RWPE1 (cell line): ENCODE results near the gene ZNF746.

Experiments used
- CTCF ChIA-PET: fragments of 350-600 bp; sonication (Branson Sonifier 250); formaldehyde crosslinking; extraction: SDS; loops from one replicate; lab custom pipeline; 2021; lab: Yijun Ruan, JAX
- POLR2A ChIA-PET: fragments of 400-600 bp; formaldehyde crosslinking; extraction: SDS; loops from one replicate; lab custom pipeline; 2020; ENCODE audit warnings: antibody characterized with exemption; ENCODE audit not compliant: low non-redundant PET; lab: Yijun Ruan, JAX
- DNase-seq: peaks from one replicate; pipeline ENCODE4 v3.0.0; 2012; ENCODE audit warnings: low spot score
- H3K27ac ChIP-seq: fragments of 450-650 bp; 2 replicates; pipeline ENCODE4 v1.5.1; 2017
- CTCF ChIP-seq: fragments of 450-650 bp; conservative IDR thresholded peaks from 2 replicates; pipeline ENCODE4 v1.5.1; 2017; ENCODE audit warnings: low read depth, mild to moderate bottlenecking

Gene ZNF746

GRCh38 chr7:149457766-149458165, 39.8 kb downstream of the ZNF746 start:
- H3K27ac ChIP-seq, result no peak overlapping the region
- no peak for DNase-seq
- CTCF ChIA-PET, result no interaction called here
- POLR2A ChIA-PET, result no interaction called here
- no peak for TF ChIP-seq CTCF

GRCh38 chr7:149456506-149457421, 40.8 kb downstream of the ZNF746 start:
- TF ChIP-seq CTCF, result no peak
- ChIA-PET CTCF (no interaction called here), POLR2A (no interaction called here)
- no peak overlapping the region for H3K27ac ChIP-seq
- no peak for DNase-seq

- DNase-seq, result no peak
- no peak overlapping the region for H3K27ac ChIP-seq
- ChIA-PET CTCF (no interaction called here), POLR2A (no interaction called here)
- no peak for TF ChIP-seq CTCF
Observed at GRCh38 chr7:149455175-149455950, 42.2 kb downstream of the ZNF746 start.

GRCh38 chr7:149454750-149455149, 42.9 kb downstream of the ZNF746 start:
- no peak for TF ChIP-seq CTCF
- POLR2A ChIA-PET, result no interaction called here
- CTCF ChIA-PET, result no interaction called here
- no peak for DNase-seq
- no peak overlapping the region for H3K27ac ChIP-seq

GRCh38 chr7:149454006-149454405, 43.6 kb downstream of the ZNF746 start:
- TF ChIP-seq CTCF, result no peak
- ChIA-PET CTCF (interaction anchor here (0.6 kb wide), 1 partner anchor 298 kb away, joined by 4 read pairs; no protein-coding TSS in a partner anchor), POLR2A (no interaction called here)
- H3K27ac ChIP-seq, result no peak overlapping the region
- DNase-seq, result no peak

GRCh38 chr7:149450821-149451220, 46.8 kb downstream of the ZNF746 start:
- CTCF ChIA-PET, result interaction anchor here (0.6 kb wide), 1 partner anchor 115 kb away, joined by 3 read pairs; no protein-coding TSS in a partner anchor
- H3K27ac ChIP-seq, result no peak overlapping the region
- DNase-seq, result no peak
- TF ChIP-seq CTCF, result no peak
- POLR2A ChIA-PET, result no interaction called here
